A549 (cell line): ENCODE results near the gene UGT1A9. TPM values are rescaled to one million over a fixed set of nuclear protein-coding genes. Genes with fewer than 3 reads are reported as not detected.

Source experiments
- ATAC-seq, 2 experiments: fragments of 200-7000 bp in 1 of 2; fragments of >200 bp in 1 of 2; cut with Nextera tagmentation in 1 of 2; cut with Tn5 transposase in 1 of 2; 3 replicates each; pipeline versions ENCODE4 v1.8.0 to v1.9.1; 2018 to 2020; ENCODE audit warnings: mild to moderate bottlenecking in 1 of 2, moderate library complexity in 1 of 2
- CTCF ChIA-PET: fragments of 300-600 bp; sonication (Branson Sonifier 250); formaldehyde crosslinking; extraction: SDS; loops from one replicate; lab custom pipeline; 2021; ENCODE audit warnings: antibody characterized with exemption, inconsistent platforms; lab: Yijun Ruan, JAX
- POLR2A ChIA-PET: fragments of 350-600 bp; formaldehyde crosslinking; extraction: SDS; loops from one replicate; lab custom pipeline; 2021; ENCODE audit warnings: antibody characterized with exemption, inconsistent platforms; lab: Yijun Ruan, JAX
- DNase-seq, 2 experiments: peaks; one replicate each; pipeline versions ENCODE4 v3.0.0 to v3.0.0-alpha.2; 2011 to 2016; ENCODE audit warnings: low read depth in 1 of 2, low spot score in 1 of 2
- FAIRE-seq: peaks from 2 replicates; lab custom pipeline; 2011; peaks lifted over from hg19 to GRCh38; lab: Jason Lieb, UNC
- H3K27ac ChIP-seq, 2 experiments: fragments of >200 bp; sonication (Bioruptor Twin); formaldehyde crosslinking; 3 replicates each; pipeline ENCODE4 v1.5.1; 2016 to 2017
- H3K4me1 ChIP-seq: fragments of >200 bp; sonication (Bioruptor Twin); formaldehyde crosslinking; 3 replicates; pipeline ENCODE4 v1.6.1; 2016
- H3K4me2 ChIP-seq: fragments of >200 bp; sonication (Bioruptor Twin); formaldehyde crosslinking; 3 replicates; pipeline ENCODE4 v1.6.1; 2016
- H3K4me3 ChIP-seq: fragments of >200 bp; sonication (Bioruptor Twin); formaldehyde crosslinking; 3 replicates; pipeline ENCODE4 v1.5.1; 2016
- H3K9me3 ChIP-seq: fragments of >200 bp; sonication (Bioruptor Twin); formaldehyde crosslinking; 3 replicates; pipeline ENCODE4 v1.6.1; 2016
- CBX2 ChIP-seq: fragments of 200-600 bp; sonication (generic); IDR thresholded peaks from 2 replicates; pipeline ENCODE4 v1.6.1; 2016; ENCODE audit warnings: low read depth, mild to moderate bottlenecking, borderline replicate concordance
- CBX8 ChIP-seq: fragments of 200-600 bp; sonication (generic); IDR thresholded peaks from 2 replicates; pipeline ENCODE4 v1.6.1; 2016
- CEBPB ChIP-seq, 2 experiments: fragments of >200 bp in 1 of 2; sonication (Bioruptor Twin) in 1 of 2; formaldehyde crosslinking in 1 of 2; IDR thresholded peaks; 2 replicates each; pipeline ENCODE4 v1.6.1; 2012 to 2016
- CHD2 ChIP-seq: fragments of 150-350 bp; IDR thresholded peaks from 2 replicates; pipeline ENCODE4 v1.6.1; 2014; ENCODE audit warnings: low read length; ENCODE audit not compliant: partially characterized antibody
- CHD4 ChIP-seq: fragments of 200-600 bp; sonication (generic); IDR thresholded peaks from 2 replicates; pipeline ENCODE4 v1.6.1; 2016; ENCODE audit warnings: antibody characterized with exemption, mild to moderate bottlenecking, borderline replicate concordance
- EHF ChIP-seq: fragments of 250-450 bp; sonication (Bioruptor Pico); IDR thresholded peaks from 2 replicates; pipeline ENCODE4 v1.5.0; 2020; ENCODE audit warnings: mild to moderate bottlenecking
- FOSB ChIP-seq: fragments of 250-450 bp; sonication (Bioruptor Pico); IDR thresholded peaks from 2 replicates; pipeline ENCODE4 v1.5.0; 2020; ENCODE audit warnings: mild to moderate bottlenecking, moderate library complexity
- HMGXB4 ChIP-seq: fragments of 250-450 bp; sonication (Bioruptor Pico); IDR thresholded peaks from 2 replicates; pipeline ENCODE4 v1.5.0; 2021; ENCODE audit warnings: mild to moderate bottlenecking, moderate library complexity, borderline replicate concordance
- JUN ChIP-seq, 2 experiments: fragments of >200 bp; sonication (Bioruptor Twin); formaldehyde crosslinking; IDR thresholded peaks; 2 replicates in 1 of 2; 3 replicates in 1 of 2; pipeline ENCODE4 v1.6.1; 2016 to 2017
- KDM1A ChIP-seq: fragments of 200-600 bp; sonication (generic); IDR thresholded peaks from 2 replicates; pipeline ENCODE4 v1.6.1; 2016; ENCODE audit warnings: low read depth, mild to moderate bottlenecking
- MAZ ChIP-seq: fragments of 150-350 bp; IDR thresholded peaks from 2 replicates; pipeline ENCODE4 v1.6.1; 2014; ENCODE audit warnings: antibody characterized with exemption, low read depth, low read length, borderline replicate concordance
- NFE2L2 ChIP-seq: fragments of 150-350 bp; conservative IDR thresholded peaks from 2 replicates; pipeline ENCODE4 v1.6.1; 2014; ENCODE audit warnings: low read length
- RAD21 ChIP-seq, 2 experiments: fragments of >200 bp in 1 of 2; sonication (Bioruptor Twin) in 1 of 2; formaldehyde crosslinking in 1 of 2; IDR thresholded peaks in 1 of 2; conservative IDR thresholded peaks in 1 of 2; 2 replicates in 1 of 2; 3 replicates in 1 of 2; pipeline ENCODE4 v1.6.1; 2012 to 2018; ENCODE audit warnings: inconsistent platforms in 1 of 2
- RARB ChIP-seq: fragments of 250-450 bp; sonication (Bioruptor Pico); IDR thresholded peaks from 2 replicates; pipeline ENCODE4 v1.8.0; 2021; ENCODE audit warnings: mild to moderate bottlenecking, moderate library complexity
- REST ChIP-seq: fragments of 200-600 bp; sonication (generic); IDR thresholded peaks from 2 replicates; pipeline ENCODE4 v1.6.1; 2016; ENCODE audit warnings: antibody characterized with exemption, mild to moderate bottlenecking, moderate library complexity
- SMC3 ChIP-seq: fragments of >200 bp; sonication (Bioruptor Twin); formaldehyde crosslinking; IDR thresholded peaks from 3 replicates; pipeline ENCODE4 v1.6.1; 2018; ENCODE audit warnings: inconsistent platforms
- TFCP2L1 ChIP-seq: fragments of 250-450 bp; sonication (Bioruptor Pico); IDR thresholded peaks from 2 replicates; pipeline ENCODE4 v1.5.0; 2021; ENCODE audit warnings: mild to moderate bottlenecking
- WGBS: methylation state at CpG from one replicate; pipeline ENCODE4 v1.1.6; 2017; ENCODE audit errors: missing lambda C conversion rate; 5-methylcytosine and 5-hydroxymethylcytosine counted together
- polyA plus RNA-seq, 4 experiments: library from polyadenylated mRNA; depleted of rRNA in 3 of 4; stranded (reverse); fragments of >200 nt; fragmentation: RNase III in 1 of 4; extraction: RNeasy Plus Mini Kit Qiagen cat#74134 plus additional on column Dnase treatment in 1 of 4; gene quantifications; 2 replicates in 3 of 4; 3 replicates in 1 of 4; pipeline ENCODE4 v1.2.3, GENCODE V29; 2011 to 2017
- TF ChIP-seq, protein P1 (sequence below): fragments of >200 bp; sonication (Bioruptor Twin); formaldehyde crosslinking; IDR thresholded peaks from 2 replicates; pipeline ENCODE4 v1.6.1; 2016
- TF ChIP-seq, protein P2 (sequence below): fragments of 150-350 bp; IDR thresholded peaks from 2 replicates; pipeline ENCODE4 v1.6.1; 2014; ENCODE audit warnings: low read depth, mild to moderate bottlenecking, low read length
- TF ChIP-seq, protein P3 (sequence below): fragments of >200 bp; sonication (Bioruptor Twin); formaldehyde crosslinking; IDR thresholded peaks from 3 replicates; pipeline ENCODE4 v1.6.1; 2016
- TF ChIP-seq, protein P4 (sequence below): IDR thresholded peaks from 2 replicates; pipeline ENCODE4 v1.6.1; 2012; ENCODE audit warnings: low read depth, borderline replicate concordance
- TF ChIP-seq, protein P5 (sequence below): IDR thresholded peaks from 2 replicates; pipeline ENCODE4 v1.6.1; 2012
- TF ChIP-seq, protein P6 (sequence below): fragments of 250-450 bp; sonication (Bioruptor Pico); IDR thresholded peaks from 2 replicates; pipeline ENCODE4 v1.5.0; 2020; ENCODE audit warnings: low read depth, mild to moderate bottlenecking, moderate library complexity

UGT1A9 gene
- polyA plus RNA-seq, 2 of the 4 experiments (the other 2 are of a cell fraction), result 11.0 to 13.1 TPM

- FAIRE-seq, result no peak
- peaks cover 3% of the 10 kb centered on the region; the same call in 2 of the 3 replicates for H3K4me1 ChIP-seq
- ChIA-PET POLR2A (no interaction called here), CTCF (interaction anchor here (0.8 kb wide), 1 partner anchor 13 kb away, joined by 3 read pairs; no protein-coding TSS in a partner anchor)
- H3K4me2 ChIP-seq, result no peak overlapping the region
- TF ChIP-seq, protein P1, sequence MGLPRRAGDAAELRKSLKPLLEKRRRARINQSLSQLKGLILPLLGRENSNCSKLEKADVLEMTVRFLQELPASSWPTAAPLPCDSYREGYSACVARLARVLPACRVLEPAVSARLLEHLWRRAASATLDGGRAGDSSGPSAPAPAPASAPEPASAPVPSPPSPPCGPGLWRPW, result no peak
- TF ChIP-seq, protein P2, sequence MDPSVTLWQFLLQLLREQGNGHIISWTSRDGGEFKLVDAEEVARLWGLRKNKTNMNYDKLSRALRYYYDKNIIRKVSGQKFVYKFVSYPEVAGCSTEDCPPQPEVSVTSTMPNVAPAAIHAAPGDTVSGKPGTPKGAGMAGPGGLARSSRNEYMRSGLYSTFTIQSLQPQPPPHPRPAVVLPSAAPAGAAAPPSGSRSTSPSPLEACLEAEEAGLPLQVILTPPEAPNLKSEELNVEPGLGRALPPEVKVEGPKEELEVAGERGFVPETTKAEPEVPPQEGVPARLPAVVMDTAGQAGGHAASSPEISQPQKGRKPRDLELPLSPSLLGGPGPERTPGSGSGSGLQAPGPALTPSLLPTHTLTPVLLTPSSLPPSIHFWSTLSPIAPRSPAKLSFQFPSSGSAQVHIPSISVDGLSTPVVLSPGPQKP, result no peak
- TF ChIP-seq CHD4 (no peak), HMGXB4 (CRISPR knock-in tag) (no peak), KDM1A (no peak)
- TF ChIP-seq, protein P3, sequence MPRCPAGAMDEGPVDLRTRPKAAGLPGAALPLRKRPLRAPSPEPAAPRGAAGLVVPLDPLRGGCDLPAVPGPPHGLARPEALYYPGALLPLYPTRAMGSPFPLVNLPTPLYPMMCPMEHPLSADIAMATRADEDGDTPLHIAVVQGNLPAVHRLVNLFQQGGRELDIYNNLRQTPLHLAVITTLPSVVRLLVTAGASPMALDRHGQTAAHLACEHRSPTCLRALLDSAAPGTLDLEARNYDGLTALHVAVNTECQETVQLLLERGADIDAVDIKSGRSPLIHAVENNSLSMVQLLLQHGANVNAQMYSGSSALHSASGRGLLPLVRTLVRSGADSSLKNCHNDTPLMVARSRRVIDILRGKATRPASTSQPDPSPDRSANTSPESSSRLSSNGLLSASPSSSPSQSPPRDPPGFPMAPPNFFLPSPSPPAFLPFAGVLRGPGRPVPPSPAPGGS, result no peak
- H3K27ac ChIP-seq, result peak overlapping the region in 1 of 2 experiments; percentile 56; a peak in 2 of 6 replicates
- H3K4me3 ChIP-seq, result no peak overlapping the region
- WGBS, result 80% methylated on average over 10 of the region's 10 CpGs
- no peaks in the 10 kb centered on the region for H3K9me3 ChIP-seq
- no peak for ATAC-seq
- no peak for DNase-seq
Observed at GRCh38 chr2:233807966-233808935, 136.6 kb downstream of the UGT1A9 start.

GRCh38 chr2:233810385-233810784, 138.7 kb downstream of the UGT1A9 start:
- FAIRE-seq, result no peak
- peak overlapping the region in 1 of 2 experiments; percentile 47; a peak in 2 of 6 replicates for H3K27ac ChIP-seq
- 82% methylated on average over 6 of the region's 6 CpGs for WGBS
- no peak overlapping the region for H3K4me2 ChIP-seq
- no peak for ATAC-seq
- ChIA-PET CTCF (interaction anchor here (0.8 kb wide), 1 partner anchor 99 kb away, joined by 4 read pairs; no protein-coding TSS in a partner anchor), POLR2A (no interaction called here)
- no peak for TF ChIP-seq JUN (IDR thresholded peaks at IDR 0.05)
- no peak for TF ChIP-seq REST
- TF ChIP-seq, protein P4, sequence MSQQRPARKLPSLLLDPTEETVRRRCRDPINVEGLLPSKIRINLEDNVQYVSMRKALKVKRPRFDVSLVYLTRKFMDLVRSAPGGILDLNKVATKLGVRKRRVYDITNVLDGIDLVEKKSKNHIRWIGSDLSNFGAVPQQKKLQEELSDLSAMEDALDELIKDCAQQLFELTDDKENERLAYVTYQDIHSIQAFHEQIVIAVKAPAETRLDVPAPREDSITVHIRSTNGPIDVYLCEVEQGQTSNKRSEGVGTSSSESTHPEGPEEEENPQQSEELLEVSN, result no peak
- TF ChIP-seq, protein P5, sequence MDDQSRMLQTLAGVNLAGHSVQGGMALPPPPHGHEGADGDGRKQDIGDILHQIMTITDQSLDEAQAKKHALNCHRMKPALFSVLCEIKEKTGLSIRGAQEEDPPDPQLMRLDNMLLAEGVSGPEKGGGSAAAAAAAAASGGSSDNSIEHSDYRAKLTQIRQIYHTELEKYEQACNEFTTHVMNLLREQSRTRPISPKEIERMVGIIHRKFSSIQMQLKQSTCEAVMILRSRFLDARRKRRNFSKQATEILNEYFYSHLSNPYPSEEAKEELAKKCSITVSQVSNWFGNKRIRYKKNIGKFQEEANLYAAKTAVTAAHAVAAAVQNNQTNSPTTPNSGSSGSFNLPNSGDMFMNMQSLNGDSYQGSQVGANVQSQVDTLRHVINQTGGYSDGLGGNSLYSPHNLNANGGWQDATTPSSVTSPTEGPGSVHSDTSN, result no peak
- TF ChIP-seq RAD21 (conservative IDR thresholded peaks at IDR 0.05 in 1 of 2, IDR thresholded peaks at IDR 0.05 in 1 of 2), result no peak
- TF ChIP-seq, protein P6, sequence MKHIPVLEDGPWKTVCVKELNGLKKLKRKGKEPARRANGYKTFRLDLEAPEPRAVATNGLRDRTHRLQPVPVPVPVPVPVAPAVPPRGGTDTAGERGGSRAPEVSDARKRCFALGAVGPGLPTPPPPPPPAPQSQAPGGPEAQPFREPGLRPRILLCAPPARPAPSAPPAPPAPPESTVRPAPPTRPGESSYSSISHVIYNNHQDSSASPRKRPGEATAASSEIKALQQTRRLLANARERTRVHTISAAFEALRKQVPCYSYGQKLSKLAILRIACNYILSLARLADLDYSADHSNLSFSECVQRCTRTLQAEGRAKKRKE (CRISPR knock-in tag), result no peak
- TF ChIP-seq CEBPB (IDR thresholded peaks at IDR 0.05), result no peak
- no peak for TF ChIP-seq EHF (CRISPR knock-in tag)
- TF ChIP-seq CHD4, result no peak
- TF ChIP-seq NFE2L2, result no peak
- no peak for TF ChIP-seq CBX8
- no peak for TF ChIP-seq SMC3
- no peak for TF ChIP-seq MAZ
- no peak for TF ChIP-seq CHD2
- no peak for TF ChIP-seq RARB (CRISPR knock-in tag)
- TF ChIP-seq CBX2, result no peak
- TF ChIP-seq TFCP2L1, result no peak
- TF ChIP-seq FOSB, result no peak
- no peak for DNase-seq
- H3K4me1 ChIP-seq, result peaks cover 3% of the 10 kb centered on the region; the same call in 2 of the 3 replicates
- no peak overlapping the region for H3K4me3 ChIP-seq
- no peaks in the 10 kb centered on the region for H3K9me3 ChIP-seq
